GM18868 (cell line): ENCODE measurements around the gene GLDC.
"Not testable (repeated sequence)": the region's sequence is repeated elsewhere in the genome, so short reads cannot be mapped to it uniquely, and the experiment has no call there.

ENCODE experiments used
- ATAC-seq: cut with Tn5 transposase; IDR thresholded peaks from one replicate; pipeline ENCODE4 v1.9.1; 2021; ENCODE audit warnings: mild to moderate bottlenecking, moderate library complexity; ENCODE audit not compliant: unreplicated experiment

GLDC gene

GRCh38 chr9:6625363-6625762 is 20.2 kb downstream of the GLDC start:
- ATAC-seq: no peak

DNA sequence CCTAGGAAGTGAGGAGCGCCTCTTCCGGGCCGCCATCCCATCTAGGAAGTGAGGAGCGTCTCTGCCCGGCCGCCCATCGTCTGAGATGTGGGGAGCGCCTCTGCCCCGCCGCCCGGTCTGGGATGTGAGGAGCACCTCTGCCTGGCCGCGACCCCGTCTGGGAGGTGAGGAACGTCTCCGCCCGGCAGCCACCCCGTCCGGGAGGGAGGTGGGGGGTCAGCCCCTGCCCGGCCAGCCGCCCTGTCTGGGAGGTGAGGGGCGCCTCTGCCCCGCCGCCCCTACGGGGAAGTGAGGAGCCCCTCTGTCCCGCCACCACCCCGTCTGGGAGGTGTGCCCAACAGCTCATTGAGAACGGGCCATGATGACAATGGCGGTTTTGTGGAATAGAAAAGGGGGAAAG is 22.7 kb downstream of the GLDC start:
- not testable (repeated sequence) for ATAC-seq

- ATAC-seq: no peak
Measured at GRCh38 chr9:6620796-6621195, 24.7 kb downstream of the GLDC start.

GRCh38 chr9:6620353-6620752 is 25.2 kb downstream of the GLDC start:
- ATAC-seq: no peak

GRCh38 chr9:6619909-6620308 is 25.6 kb downstream of the GLDC start:
- ATAC-seq: no peak

DNA sequence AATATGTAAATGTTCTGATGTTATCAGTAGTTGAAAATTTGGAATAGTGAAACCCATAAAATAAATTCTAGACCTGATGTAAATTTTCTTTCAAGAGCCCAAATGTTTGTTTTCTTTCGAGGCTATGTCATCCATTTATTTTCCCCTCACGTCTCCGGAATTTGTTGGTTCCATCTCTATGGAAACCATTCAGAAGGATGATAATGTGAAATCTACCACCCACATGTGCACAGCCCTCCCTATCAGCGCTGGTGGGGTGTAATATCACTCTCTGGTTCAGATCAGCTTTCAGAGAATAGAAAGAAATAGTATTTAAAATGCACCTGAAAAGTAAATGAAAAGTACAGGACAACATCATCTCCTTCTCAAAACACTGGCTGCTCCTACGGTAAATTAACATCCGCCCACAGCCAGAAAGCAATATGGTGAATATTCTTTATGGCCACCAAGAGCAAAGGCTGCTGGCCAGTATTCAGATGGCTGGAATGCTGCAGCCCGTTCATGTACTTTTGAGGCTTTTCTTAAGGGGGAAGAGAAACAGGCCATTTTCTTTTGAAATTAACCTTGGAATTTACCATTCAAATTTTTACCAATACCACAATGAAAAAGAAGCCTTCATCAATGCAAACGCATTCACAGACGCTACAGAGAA is 28.5 kb downstream of the GLDC start:
- no peak for ATAC-seq

- ATAC-seq: no peak
Measured at GRCh38 chr9:6614489-6614888, 31.0 kb downstream of the GLDC start.

DNA sequence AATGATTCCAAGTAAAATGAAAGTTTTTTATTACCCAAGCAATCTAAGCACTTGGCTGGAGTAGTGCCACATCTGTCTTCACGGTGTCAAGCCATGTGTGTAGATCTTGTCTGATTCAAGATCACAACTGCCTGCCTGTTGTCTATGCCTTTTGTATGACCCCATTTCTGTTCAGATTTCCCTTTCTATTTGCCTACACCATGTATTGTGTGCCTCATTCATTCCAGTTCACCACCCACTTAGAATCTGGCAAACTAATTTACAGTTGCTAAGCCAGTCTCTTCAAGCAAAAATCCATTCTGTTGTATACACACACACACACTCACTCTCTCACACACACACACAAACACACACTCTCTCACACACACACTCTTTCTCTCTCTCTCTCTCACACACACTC is 33.7 kb downstream of the GLDC start:
- no peak for ATAC-seq

DNA sequence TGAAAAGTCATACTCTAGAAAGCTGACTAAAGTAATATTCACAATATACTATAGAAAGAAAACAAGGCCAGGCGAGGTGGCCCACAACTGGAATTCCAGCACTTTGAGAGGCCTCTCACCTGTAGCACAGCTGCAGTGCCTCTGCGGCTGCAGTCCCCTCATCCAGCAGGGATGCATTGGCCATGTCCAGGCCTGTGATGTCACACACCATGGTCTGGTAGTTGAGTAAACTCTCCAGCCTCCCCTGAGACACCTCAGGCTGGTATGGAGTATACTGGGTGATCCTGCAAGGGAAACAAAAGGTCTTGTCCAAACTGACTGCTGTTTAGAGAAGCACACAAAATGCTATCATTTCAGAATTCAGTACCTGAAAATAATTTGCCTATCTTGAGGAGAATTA is 35.5 kb downstream of the GLDC start:
- no peak for ATAC-seq

GRCh38 chr9:6609497-6610016 is 36.0 kb downstream of the GLDC start:
- ATAC-seq: no peak

DNA sequence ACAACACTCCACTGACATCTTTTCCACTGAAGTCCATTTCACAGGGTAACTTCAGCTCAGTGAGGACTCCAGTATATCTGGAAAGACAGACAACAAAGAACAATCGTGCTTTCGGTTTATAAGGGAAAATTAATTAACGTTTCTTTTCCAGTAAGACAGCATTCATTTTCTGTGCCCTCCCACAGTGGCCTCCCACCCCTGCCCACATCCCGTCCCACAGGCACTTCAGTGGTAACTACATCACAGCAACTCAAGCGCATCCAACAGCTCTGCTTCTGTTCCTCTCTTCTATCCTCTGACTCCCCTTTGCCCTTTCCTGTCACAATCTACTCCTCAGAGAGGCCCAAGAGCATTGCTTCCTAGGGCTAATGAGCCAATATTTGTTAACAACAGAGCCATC is 40.3 kb downstream of the GLDC start:
- peak; percentile 93 for ATAC-seq

DNA sequence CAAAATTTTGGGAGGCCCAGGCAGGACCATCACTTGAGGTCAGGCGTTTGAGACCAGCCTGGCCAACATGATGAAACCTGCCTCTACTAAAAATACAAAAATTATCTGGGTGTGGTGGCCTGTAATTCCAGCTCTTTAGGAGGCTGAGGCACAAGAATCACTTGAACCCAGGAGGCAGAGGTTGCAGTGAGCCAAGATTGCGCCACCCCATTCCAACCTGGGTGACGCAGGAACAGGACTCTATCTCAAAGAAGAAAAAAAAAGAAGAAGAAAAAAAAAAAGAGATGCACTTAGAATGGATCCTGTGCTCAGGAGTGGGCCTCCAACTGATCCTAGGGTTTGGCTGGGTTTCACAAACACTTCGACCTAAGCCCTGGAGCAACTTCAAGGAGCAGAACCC is 45.1 kb downstream of the GLDC start:
- ATAC-seq: no peak

GRCh38 chr9:6600006-6600405 is 45.5 kb downstream of the GLDC start:
- no peak for ATAC-seq

- peak; percentile 97 for ATAC-seq
Measured at GRCh38 chr9:6598249-6598725, 47.2 kb downstream of the GLDC start.

- ATAC-seq: peak; percentile 70
Measured at GRCh38 chr9:6592791-6593190, 52.7 kb downstream of the GLDC start.

DNA sequence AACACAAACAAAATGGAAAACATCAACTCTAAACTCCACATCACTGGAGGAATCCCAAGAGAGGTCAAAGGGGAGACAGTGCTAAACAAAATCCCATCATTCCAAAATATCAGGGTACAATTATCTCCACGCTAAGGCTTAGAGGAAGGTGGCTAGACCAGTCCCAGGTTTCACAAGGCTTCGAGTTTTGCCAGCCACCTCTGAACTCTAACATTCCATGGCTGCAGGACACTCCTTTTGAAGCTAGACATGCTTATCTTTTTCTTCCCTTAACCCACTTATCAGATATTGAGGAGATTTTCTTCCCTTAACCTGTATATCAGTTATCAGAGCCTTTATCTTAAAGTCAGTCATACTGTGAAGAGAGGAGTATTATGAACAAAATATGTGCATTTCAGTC is 53.3 kb downstream of the GLDC start:
- no peak for ATAC-seq

DNA sequence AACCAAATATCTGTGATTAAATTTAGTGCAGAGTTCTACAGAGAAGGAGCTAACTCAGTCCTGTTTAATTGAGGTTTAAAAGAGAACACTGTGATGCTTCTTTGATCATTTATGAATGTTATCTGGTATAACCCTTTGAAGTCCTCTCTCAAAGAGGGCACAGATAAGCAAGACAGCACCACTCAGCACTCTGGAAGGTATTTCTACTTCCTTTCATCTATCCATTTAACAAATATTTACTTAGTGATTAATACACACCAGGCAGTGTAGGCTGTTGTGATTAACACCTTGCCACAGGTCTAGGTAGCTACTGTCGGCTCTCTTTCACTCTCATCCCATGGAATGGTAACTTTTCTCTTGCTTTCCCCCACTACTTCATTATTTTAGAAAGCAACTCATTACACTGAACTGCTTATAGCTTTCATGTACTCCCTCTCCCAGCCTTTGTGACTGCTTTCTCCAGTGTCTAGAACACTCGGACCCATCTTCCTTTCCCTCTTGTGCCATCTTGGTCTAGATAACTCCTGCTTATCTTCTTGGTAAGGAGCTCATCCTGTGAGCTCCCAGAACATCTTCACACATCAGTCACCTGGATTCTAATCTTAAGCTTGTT is 54.7 kb downstream of the GLDC start:
- no peak for ATAC-seq

GRCh38 chr9:6590334-6590733 is 55.2 kb downstream of the GLDC start:
- ATAC-seq: no peak

DNA sequence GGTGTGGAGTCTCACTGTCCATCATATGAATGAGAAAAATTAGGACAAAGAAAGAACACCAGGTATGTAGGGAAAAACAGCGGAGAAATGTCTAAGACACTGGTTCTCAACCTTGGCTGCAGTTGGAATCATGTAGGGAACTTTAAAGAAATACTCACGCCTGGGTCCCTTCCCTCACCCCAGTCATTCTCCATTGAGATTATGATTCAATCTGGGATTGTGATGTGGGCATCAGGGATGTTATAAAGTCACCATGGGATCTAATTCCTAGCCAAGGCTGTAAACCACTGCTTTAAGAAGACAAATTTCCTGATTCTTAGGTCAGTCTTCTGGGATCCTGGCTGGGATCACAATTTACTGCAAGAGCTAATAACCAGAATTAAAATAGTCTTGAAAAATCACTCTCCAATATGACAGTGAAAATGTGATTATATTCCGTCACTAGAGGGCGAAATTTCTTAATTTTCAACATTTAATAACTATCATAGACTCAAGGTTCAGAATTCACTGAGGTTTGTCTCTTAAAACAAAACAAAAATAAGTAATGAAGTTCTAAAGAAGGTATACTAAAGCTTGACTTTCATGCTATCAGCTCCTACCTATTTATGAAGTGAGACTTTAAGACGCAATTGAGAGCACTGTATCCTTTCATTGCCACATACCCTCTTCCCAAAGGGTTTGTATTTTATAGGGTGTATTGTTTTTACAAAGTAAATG is 60.5 kb downstream of the GLDC start:
- ATAC-seq: no peak

DNA sequence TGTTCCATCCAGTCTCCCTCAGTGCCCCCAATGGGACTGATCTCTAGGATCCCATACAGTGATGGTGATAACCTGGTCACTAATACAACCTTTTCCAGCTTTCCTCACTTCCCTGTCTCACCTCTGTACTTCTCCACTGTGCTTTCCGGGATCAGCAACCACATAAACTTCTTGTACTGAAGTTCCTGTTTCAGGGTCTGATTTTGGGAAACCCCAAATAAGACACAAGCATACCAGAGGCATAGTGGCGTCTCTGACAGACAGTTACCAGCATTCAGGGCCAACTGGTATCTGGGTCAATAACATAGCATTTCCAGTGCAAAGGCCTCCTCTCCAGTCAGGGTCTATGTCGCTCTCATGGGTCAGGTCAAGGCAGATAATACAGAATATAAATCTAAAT is 64.3 kb downstream of the GLDC start:
- no peak for ATAC-seq

DNA sequence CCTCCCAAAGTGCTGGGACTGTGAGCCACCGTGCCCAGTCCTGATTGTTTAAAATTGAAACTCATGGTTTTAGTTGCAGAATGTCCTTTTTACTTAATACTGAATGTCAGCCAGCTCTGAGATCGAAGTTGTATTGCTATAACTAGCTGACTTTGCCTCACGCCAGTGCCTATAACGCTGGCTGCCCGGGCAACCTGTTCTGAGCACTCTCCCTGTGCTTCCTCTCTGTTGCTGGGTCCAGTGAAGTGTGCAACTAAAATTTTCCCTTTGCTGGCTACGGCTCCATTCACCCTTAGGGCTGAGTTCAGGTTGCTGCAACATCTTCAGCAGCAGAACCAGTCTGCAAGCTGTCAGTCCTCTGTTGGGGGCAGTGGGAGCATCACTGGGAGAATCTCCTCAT is 65.9 kb downstream of the GLDC start:
- no peak for ATAC-seq

DNA sequence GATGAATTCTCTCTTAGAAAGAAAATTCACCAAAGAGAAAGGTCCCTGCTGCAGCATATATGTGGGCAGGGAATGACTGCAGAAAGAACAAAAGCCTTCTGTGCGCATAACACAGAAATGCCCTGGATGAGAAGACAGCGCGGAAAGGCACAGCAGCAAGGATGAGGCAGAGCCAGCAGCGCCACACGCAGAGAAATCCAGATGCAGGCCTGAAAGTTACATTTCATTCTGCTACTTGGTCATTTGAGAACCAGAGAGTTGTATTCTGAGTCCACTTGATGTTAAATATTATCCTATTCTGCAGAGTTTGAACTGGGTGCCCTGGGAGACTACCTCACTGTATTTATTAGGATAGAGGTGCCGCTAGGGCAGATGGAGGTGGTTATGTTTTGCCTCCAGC is 68.5 kb downstream of the GLDC start:
- ATAC-seq: no peak
